ENCODE measurements around the gene COG2. TPM values are rescaled to one million over a fixed set of nuclear protein-coding genes. Genes with fewer than 3 reads are reported as not detected.

The COG2 gene
- total and polyA plus RNA-seq, 2 of the 13 experiments (the other 11 are each of a cell fraction or from before 2014, with no cell fraction given) = 16.8 to 36.3 TPM

DNA sequence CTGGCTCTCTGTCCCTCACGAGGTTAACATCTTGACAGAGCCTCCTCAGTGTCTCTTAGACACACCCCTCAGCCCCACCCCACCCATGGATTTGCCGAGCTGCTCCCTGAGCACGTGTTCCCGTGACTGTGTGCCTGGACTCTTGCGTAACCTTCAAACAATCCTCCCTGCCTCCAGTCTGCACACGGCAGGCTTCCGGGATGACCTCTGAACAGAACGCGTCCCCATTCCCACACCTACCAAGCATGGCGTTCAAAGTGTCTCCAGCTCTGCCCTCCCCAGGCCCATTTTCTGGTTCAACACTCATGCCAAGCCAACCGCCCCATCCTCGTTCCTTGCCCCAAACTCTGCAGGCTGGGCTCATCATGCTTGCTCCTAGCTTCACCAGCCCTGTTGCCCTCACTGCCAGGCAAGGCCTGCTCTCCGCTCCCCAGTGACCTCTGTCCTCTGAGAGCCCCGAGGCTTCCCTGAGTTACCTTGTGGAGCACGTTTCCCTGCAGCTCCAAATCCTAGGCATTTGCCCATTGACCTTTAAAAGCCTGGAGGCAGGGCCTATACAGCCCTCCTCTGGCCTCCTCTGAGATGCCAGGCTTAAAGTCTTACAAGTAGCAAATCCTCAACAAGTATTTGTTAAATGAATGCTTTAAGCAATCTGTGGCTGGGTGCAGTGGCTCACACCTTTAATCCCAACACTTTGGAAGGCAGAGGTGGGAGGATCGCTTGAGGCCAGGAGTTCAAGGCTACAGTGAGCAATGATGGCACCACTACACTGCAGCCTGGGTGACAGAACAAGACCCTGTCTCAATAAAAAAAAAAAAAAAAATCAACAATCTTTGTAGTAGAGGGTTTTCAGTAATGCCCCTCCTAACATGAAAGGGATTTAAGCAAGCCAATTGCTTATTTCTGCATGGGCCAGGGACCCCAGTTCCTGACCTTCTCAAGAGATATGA lies 66.6 kb downstream of the COG2 start (continued):
- TF ChIP-seq NFATC3 (CRISPR knock-in tag; IDR thresholded peaks at IDR 0.05) (no peak), ZFYVE20 (CRISPR knock-in tag; IDR thresholded peaks at IDR 0.05; ENCODE audit: borderline replicate concordance, low read depth) (no peak), ZNF615 (CRISPR knock-in tag; IDR thresholded peaks at IDR 0.05; ENCODE audit: borderline replicate concordance) (peak; percentile 62; the same call in 1 of the 2 replicates), PAX8 (CRISPR knock-in tag; IDR thresholded peaks at IDR 0.05; ENCODE audit: borderline replicate concordance) (no peak; the same call in 1 of the 2 replicates), MTA3 (CRISPR knock-in tag; IDR thresholded peaks at IDR 0.05) (no peak), NR3C1 (CRISPR knock-in tag; IDR thresholded peaks at IDR 0.05) (no peak), PHB2 (IDR thresholded peaks at IDR 0.05; ENCODE audit: partially characterized antibody) (no peak), PHF21A (CRISPR knock-in tag; IDR thresholded peaks at IDR 0.05) (peak; percentile 93), ZNF256 (CRISPR knock-in tag; conservative IDR thresholded peaks at IDR 0.05) (no peak), NR1H2 (CRISPR knock-in tag; IDR thresholded peaks at IDR 0.05; ENCODE audit: borderline replicate concordance, low read depth) (peak; percentile 90; the same call in 1 of the 2 replicates)
- TF ChIP-seq, protein P1, sequence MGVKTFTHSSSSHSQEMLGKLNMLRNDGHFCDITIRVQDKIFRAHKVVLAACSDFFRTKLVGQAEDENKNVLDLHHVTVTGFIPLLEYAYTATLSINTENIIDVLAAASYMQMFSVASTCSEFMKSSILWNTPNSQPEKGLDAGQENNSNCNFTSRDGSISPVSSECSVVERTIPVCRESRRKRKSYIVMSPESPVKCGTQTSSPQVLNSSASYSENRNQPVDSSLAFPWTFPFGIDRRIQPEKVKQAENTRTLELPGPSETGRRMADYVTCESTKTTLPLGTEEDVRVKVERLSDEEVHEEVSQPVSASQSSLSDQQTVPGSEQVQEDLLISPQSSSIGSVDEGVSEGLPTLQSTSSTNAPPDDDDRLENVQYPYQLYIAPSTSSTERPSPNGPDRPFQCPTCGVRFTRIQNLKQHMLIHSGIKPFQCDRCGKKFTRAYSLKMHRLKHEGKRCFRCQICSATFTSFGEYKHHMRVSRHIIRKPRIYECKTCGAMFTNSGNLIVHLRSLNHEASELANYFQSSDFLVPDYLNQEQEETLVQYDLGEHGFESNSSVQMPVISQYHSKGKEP (CRISPR knock-in tag; IDR thresholded peaks at IDR 0.05) = 0 out of 2 replicates have a peak, but pooled peaks have one; percentile 33
- TF ChIP-seq, protein P2, sequence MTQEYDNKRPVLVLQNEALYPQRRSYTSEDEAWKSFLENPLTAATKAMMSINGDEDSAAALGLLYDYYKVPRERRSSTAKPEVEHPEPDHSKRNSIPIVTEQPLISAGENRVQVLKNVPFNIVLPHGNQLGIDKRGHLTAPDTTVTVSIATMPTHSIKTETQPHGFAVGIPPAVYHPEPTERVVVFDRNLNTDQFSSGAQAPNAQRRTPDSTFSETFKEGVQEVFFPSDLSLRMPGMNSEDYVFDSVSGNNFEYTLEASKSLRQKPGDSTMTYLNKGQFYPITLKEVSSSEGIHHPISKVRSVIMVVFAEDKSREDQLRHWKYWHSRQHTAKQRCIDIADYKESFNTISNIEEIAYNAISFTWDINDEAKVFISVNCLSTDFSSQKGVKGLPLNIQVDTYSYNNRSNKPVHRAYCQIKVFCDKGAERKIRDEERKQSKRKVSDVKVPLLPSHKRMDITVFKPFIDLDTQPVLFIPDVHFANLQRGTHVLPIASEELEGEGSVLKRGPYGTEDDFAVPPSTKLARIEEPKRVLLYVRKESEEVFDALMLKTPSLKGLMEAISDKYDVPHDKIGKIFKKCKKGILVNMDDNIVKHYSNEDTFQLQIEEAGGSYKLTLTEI (CRISPR knock-in tag; conservative IDR thresholded peaks at IDR 0.05) = no peak
- TF ChIP-seq, protein P3, sequence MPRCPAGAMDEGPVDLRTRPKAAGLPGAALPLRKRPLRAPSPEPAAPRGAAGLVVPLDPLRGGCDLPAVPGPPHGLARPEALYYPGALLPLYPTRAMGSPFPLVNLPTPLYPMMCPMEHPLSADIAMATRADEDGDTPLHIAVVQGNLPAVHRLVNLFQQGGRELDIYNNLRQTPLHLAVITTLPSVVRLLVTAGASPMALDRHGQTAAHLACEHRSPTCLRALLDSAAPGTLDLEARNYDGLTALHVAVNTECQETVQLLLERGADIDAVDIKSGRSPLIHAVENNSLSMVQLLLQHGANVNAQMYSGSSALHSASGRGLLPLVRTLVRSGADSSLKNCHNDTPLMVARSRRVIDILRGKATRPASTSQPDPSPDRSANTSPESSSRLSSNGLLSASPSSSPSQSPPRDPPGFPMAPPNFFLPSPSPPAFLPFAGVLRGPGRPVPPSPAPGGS (CRISPR knock-in tag; IDR thresholded peaks at IDR 0.05) = peak; percentile 30; the same call in 1 of the 2 replicates
- TF ChIP-seq, protein P4, sequence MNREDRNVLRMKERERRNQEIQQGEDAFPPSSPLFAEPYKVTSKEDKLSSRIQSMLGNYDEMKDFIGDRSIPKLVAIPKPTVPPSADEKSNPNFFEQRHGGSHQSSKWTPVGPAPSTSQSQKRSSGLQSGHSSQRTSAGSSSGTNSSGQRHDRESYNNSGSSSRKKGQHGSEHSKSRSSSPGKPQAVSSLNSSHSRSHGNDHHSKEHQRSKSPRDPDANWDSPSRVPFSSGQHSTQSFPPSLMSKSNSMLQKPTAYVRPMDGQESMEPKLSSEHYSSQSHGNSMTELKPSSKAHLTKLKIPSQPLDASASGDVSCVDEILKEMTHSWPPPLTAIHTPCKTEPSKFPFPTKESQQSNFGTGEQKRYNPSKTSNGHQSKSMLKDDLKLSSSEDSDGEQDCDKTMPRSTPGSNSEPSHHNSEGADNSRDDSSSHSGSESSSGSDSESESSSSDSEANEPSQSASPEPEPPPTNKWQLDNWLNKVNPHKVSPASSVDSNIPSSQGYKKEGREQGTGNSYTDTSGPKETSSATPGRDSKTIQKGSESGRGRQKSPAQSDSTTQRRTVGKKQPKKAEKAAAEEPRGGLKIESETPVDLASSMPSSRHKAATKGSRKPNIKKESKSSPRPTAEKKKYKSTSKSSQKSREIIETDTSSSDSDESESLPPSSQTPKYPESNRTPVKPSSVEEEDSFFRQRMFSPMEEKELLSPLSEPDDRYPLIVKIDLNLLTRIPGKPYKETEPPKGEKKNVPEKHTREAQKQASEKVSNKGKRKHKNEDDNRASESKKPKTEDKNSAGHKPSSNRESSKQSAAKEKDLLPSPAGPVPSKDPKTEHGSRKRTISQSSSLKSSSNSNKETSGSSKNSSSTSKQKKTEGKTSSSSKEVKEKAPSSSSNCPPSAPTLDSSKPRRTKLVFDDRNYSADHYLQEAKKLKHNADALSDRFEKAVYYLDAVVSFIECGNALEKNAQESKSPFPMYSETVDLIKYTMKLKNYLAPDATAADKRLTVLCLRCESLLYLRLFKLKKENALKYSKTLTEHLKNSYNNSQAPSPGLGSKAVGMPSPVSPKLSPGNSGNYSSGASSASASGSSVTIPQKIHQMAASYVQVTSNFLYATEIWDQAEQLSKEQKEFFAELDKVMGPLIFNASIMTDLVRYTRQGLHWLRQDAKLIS (CRISPR knock-in tag; IDR thresholded peaks at IDR 0.05) = no peak
- TF ChIP-seq, protein P5, sequence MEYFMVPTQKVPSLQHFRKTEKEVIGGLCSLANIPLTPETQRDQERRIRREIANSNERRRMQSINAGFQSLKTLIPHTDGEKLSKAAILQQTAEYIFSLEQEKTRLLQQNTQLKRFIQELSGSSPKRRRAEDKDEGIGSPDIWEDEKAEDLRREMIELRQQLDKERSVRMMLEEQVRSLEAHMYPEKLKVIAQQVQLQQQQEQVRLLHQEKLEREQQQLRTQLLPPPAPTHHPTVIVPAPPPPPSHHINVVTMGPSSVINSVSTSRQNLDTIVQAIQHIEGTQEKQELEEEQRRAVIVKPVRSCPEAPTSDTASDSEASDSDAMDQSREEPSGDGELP (IDR thresholded peaks at IDR 0.05; ENCODE audit: borderline replicate concordance, low read depth) = peak; percentile 79; the same call in 1 of the 2 replicates
